ENCODE results near the gene ADTRP.

The ADTRP gene

DNA sequence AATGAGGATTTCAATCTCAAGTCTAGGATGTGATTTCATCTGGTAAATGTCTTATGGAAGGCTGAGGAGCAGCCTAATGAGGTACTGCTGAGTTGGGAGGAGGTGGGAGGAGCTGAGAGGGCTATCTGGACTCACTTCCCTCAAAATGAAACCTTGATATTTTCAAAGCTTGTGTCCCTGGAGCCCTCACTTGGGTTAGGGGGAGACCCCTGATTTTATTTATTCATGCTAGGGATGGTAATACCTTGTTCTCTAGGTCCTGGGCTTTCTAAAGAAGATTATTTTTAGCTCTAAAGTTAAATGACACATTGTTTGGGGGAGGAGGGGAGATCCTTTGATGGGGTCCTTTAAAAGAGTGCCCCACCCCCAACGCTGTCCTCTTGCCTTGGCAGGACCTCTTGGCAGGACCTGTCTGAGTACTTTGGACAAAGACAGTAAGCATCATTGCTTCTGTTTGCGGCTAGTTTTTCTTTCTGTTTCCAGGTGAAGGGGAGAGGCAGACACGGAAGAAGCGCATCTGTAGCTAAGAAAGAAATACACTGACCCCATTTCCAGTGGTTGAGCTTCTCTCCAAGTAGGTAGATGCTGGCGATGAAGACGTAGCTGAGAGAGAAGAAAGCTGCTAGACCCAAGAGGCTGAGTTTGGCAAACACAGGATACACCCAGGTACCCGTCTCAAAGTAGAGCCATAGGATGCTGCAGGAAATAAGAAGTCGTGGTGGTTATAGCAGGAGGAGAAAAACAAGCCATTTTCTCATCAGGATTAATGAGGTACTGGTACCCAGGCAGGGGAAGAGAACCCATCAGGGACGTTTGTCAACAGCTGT, 55.6 kb downstream of the ADTRP start:
- DNase-seq (ENCODE audit: low spot score), result no peak

GRCh38 chr6:11722220-11722619, 56.4 kb downstream of the ADTRP start:
- no peak for DNase-seq (ENCODE audit: low spot score)

- DNase-seq (ENCODE audit: low spot score), result peak; percentile 52
Observed at GRCh38 chr6:11718463-11718862, 60.1 kb downstream of the ADTRP start.

GRCh38 chr6:11718031-11718430, 60.6 kb downstream of the ADTRP start:
- no peak for DNase-seq (ENCODE audit: low spot score)

GRCh38 chr6:11714798-11715285, 63.8 kb downstream of the ADTRP start:
- DNase-seq (ENCODE audit: low spot score), result no peak

DNA sequence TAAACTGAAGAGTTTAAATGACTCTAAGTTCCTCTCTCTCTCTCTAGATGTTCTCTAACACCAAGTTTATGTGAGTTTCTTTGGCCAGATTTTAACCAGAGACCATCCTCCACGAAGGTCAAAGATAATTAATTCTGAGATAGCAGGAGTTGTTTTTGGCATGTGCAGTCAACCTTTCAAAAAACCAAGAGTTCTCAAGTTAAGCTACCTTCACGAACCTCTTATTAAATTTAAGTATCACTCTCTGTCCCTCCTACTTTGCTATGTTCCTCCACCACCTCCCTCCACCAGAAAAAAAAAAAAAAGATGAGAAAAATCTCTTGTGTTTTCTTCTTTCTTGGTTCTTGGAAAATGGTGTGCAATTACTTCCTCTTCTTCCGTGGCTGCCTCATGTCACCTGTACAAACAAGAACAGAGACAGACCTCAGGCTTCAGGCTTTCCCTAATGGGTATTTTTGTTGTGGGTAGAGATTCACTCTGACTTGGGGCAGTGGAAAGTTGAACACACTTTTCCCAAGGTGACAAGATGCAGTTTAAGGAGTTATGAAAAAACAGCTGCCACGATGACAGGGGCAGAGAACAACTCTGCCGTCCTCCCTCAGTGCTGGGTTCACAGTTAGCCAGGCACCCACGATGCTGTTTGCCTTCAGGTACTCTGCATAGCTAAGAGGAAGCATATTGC, 64.3 kb downstream of the ADTRP start:
- DNase-seq (ENCODE audit: low spot score), result no peak

DNA sequence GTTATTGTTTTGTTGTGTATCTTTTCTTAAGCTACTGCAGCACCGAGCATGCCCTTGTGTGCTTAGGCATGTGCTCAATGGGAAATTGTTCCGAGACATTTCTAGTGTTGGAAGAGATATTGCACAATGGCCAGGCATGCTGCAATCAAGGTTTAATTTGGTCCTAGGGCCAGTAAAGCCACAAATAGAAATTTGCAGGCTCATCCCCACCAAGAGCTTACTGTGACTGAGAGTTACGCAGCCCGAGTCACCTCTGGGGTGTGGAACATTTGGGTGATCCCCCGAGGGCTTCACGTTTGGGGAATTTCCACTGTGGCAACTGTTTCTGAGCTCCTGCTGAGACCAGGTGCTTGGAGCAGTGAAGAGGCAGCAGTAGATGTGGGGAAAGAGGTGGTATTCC, 65.8 kb downstream of the ADTRP start:
- DNase-seq (ENCODE audit: low spot score), result peak; percentile 32

GRCh38 chr6:11711984-11712711, 66.5 kb downstream of the ADTRP start:
- DNase-seq (ENCODE audit: low spot score), result no peak

GRCh38 chr6:11711003-11711983, 67.3 kb downstream of the ADTRP start:
- DNase-seq (ENCODE audit: low spot score), result no peak

DNA sequence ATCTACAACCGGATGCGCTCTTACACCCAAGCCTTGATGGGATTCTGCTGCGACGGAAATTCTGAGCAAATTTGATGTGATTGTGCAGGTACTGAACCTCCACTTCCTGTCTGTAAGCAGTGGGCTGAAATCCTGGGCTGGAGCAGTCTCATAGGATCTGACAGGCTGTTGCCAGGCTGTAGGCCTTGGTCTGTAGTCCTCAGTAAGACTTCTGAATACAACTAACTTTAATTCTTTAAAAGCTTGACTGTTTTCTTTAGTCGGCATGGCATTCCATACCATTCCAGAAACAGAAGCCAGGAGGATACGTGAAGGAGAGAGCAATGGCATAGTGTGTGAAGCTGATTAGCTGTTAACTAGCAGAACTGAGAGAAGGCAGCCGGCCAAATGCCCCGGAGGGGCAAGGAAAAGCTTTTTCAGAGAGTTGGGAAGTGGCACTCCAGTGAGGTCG, 68.3 kb downstream of the ADTRP start:
- DNase-seq (ENCODE audit: low spot score), result no peak

GRCh38 chr6:11706171-11706570, 72.4 kb downstream of the ADTRP start:
- DNase-seq (ENCODE audit: low spot score), result no peak

- no peak for DNase-seq (ENCODE audit: low spot score)
Observed at GRCh38 chr6:11705483-11705882, 73.1 kb downstream of the ADTRP start.

GRCh38 chr6:11705069-11705468, 73.5 kb downstream of the ADTRP start:
- DNase-seq (ENCODE audit: low spot score), result no peak

DNA sequence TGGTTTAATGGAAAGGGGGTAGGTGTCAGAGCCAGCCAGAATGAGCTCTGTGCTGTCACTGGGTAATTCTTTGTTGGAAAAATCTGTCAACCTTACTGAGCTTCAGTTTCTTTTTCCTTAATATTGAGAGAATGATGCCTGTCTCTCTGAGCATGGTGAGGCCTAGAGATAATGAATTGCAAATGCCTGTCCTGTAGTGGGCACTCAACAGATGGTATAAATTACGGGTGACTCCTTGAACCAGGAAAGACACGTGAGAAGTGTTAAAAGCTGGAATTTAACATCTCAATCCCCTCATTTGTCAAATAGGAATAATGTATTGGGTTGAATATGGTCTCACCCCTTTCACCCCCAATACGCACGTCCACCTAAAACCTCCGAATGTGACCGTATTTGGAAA, 74.9 kb downstream of the ADTRP start:
- DNase-seq (ENCODE audit: low spot score), result no peak

- DNase-seq (ENCODE audit: low spot score), result peak; percentile 69
Observed at GRCh38 chr6:11702500-11703130, 76.0 kb downstream of the ADTRP start.

GRCh38 chr6:11702089-11702488, 76.5 kb downstream of the ADTRP start:
- no peak for DNase-seq (ENCODE audit: low spot score)

DNA sequence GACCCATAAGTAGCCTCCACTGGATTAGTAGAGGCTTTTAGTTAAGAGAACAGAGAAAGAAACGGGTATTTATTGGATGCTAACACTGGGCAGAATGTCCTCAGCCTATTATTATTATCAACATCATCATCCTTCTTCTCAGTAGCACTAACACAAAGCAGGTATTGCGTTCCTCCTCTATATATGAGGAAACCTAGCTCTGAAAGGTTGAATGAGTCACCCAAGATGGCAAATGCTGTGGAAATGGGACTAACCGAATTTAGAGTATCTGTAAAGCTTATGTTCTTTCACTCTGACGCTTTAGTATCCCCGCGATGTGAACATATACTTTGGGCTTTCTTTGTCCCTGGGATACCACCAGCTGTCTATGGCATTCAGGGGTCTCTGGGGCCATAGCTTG, 77.0 kb downstream of the ADTRP start:
- DNase-seq (ENCODE audit: low spot score), result no peak

- peak; percentile 55 for DNase-seq (ENCODE audit: low spot score)
Observed at GRCh38 chr6:11700118-11700718, 78.4 kb downstream of the ADTRP start.

- no peak for DNase-seq (ENCODE audit: low spot score)
Observed at GRCh38 chr6:11699576-11699975, 79.0 kb downstream of the ADTRP start.

All from AG08395 (cell line).